B cell (primary cell): Measurements from ENCODE around the gene RAB3B. TPM values are rescaled to one million over a fixed set of nuclear protein-coding genes. Genes with fewer than 3 reads are reported as not detected.

ENCODE experiments used
- ATAC-seq: fragments of 200-7000 bp; cut with Tn5 transposase; one replicate; pipeline ENCODE4 v1.10.0; 2021; ENCODE audit warnings: low read depth, mild to moderate bottlenecking, moderate number of reproducible peaks, moderate library complexity
- CTCF ChIA-PET: fragments of 350-600 bp; sonication (Branson Sonifier 250); formaldehyde crosslinking; loops from one replicate; lab custom pipeline; 2021; ENCODE audit warnings: antibody characterized with exemption, inconsistent platforms; lab: Charles Lee
- POLR2A ChIA-PET: fragments of 350-600 bp; sonication (Branson Sonifier 250); formaldehyde crosslinking; loops from one replicate; lab custom pipeline; 2021; ENCODE audit warnings: antibody characterized with exemption; lab: Charles Lee
- DNase-seq: peaks from one replicate; pipeline ENCODE4 v3.0.0; 2013
- H2AFZ ChIP-seq: 2 replicates; pipeline ENCODE4 v1.6.1; 2012; ENCODE audit warnings: mild to moderate bottlenecking, low read depth, low read length; ENCODE audit not compliant: insufficient read depth, poor library complexity, severe bottlenecking
- H3K27ac ChIP-seq, 2 donors: 1 replicate in 1 of 2; 2 replicates in 1 of 2; pipeline ENCODE4 v1.5.1; 2012 to 2013; ENCODE audit warnings: low read length in 2 of 2, mild to moderate bottlenecking in 2 of 2, moderate library complexity in 1 of 2
- H3K27me3 ChIP-seq, 4 experiments: fragments of 200-600 bp in 1 of 4; sonication (generic) in 1 of 4; replicated peaks in 1 of 4; 1 replicate in 2 of 4; 2 replicates in 2 of 4; pipeline versions ENCODE4 v1.6.1 to v1.7.0; 2013 to 2016; ENCODE audit warnings: low read length in 3 of 4, mild to moderate bottlenecking in 2 of 4, mixed read lengths in 1 of 4, moderate library complexity in 1 of 4; ENCODE audit not compliant: insufficient read depth in 4 of 4, control insufficient read depth in 3 of 4; ENCODE audit errors: control extremely low read depth in 1 of 4
- H3K36me3 ChIP-seq, 2 experiments: replicated peaks in 1 of 2; 1 replicate in 1 of 2; 2 replicates in 1 of 2; pipeline versions ENCODE4 v1.6.1 to v1.7.1; 2013; ENCODE audit warnings: low read length in 1 of 2; ENCODE audit not compliant: insufficient read depth in 2 of 2, control insufficient read depth in 1 of 2; ENCODE audit errors: control extremely low read depth in 1 of 2, extremely low read depth in 1 of 2
- H3K4me1 ChIP-seq, 2 donors: fragments of 200-600 bp in 1 of 2; sonication (generic) in 1 of 2; 1 replicate in 1 of 2; 2 replicates in 1 of 2; pipeline versions ENCODE4 v1.5.1 to v1.6.1; 2013 to 2017; ENCODE audit warnings: low read length in 2 of 2; ENCODE audit not compliant: control insufficient read depth in 2 of 2, insufficient read depth in 2 of 2
- H3K4me2 ChIP-seq: replicated peaks from 2 replicates; pipeline ENCODE3; 2012; ENCODE audit warnings: mild to moderate bottlenecking, low read depth, low read length; ENCODE audit not compliant: poor library complexity, severe bottlenecking
- H3K4me3 ChIP-seq, 5 experiments: fragments of 200-600 bp in 1 of 5; sonication (generic) in 1 of 5; 1 replicate in 3 of 5; 2 replicates in 2 of 5; pipeline versions ENCODE4 v1.5.1 to v1.7.0; 2011 to 2016; ENCODE audit warnings: low read length in 4 of 5, mild to moderate bottlenecking in 4 of 5, low read depth in 2 of 5, control low read depth in 1 of 5, moderate library complexity in 1 of 5; ENCODE audit not compliant: insufficient read depth in 1 of 5; ENCODE audit errors: control extremely low read depth in 1 of 5, extremely low read depth in 1 of 5
- H3K79me2 ChIP-seq: fragments of 200-600 bp; sonication (generic); one replicate; pipeline ENCODE4 v1.6.0; 2016; ENCODE audit warnings: low read length; ENCODE audit not compliant: control insufficient read depth, insufficient read depth
- H3K9ac ChIP-seq: fragments of 200-600 bp; sonication (generic); 2 replicates; pipeline ENCODE4 v1.6.1; 2017; ENCODE audit warnings: mild to moderate bottlenecking, low read length, moderate library complexity
- H3K9me3 ChIP-seq, 3 donors: one replicate each; pipeline versions ENCODE4 v1.6.1 to v1.7.1; 2013; ENCODE audit warnings: low read length in 2 of 3; ENCODE audit not compliant: control insufficient read depth in 2 of 3, insufficient read depth in 1 of 3; ENCODE audit errors: control extremely low read depth in 1 of 3
- H4K20me1 ChIP-seq: 2 replicates; pipeline ENCODE4 v1.6.0; 2012; ENCODE audit warnings: mild to moderate bottlenecking, low read length; ENCODE audit not compliant: insufficient read depth, control insufficient read depth, poor library complexity, severe bottlenecking
- H3K27ac Mint-ChIP-seq: one replicate; pipeline ENCODE4 v1.8.0; 2021; ENCODE audit warnings: mixed read lengths
- H3K27me3 Mint-ChIP-seq: one replicate; pipeline ENCODE4 v1.8.0; 2021; ENCODE audit warnings: mixed read lengths
- H3K4me1 Mint-ChIP-seq: one replicate; pipeline ENCODE4 v1.8.0; 2021; ENCODE audit warnings: mixed read lengths
- H3K4me3 Mint-ChIP-seq: one replicate; pipeline ENCODE4 v1.8.0; 2021; ENCODE audit warnings: mixed read lengths
- H3K9me3 Mint-ChIP-seq: one replicate; pipeline ENCODE4 v1.8.0; 2022; ENCODE audit warnings: mixed read lengths; ENCODE audit not compliant: insufficient read depth
- EZH2 ChIP-seq: IDR thresholded peaks from 2 replicates; pipeline ENCODE4 v1.6.1; 2012; ENCODE audit warnings: borderline replicate concordance, low read depth, mild to moderate bottlenecking, moderate library complexity, low read length; ENCODE audit not compliant: insufficient read depth, poor library complexity, severe bottlenecking
- WGBS: methylation state at CpG from one replicate; pipeline ENCODE4 v1.1.5; 2013; ENCODE audit warnings: missing lambda C conversion rate; ENCODE audit not compliant: insufficient coverage; 5-methylcytosine and 5-hydroxymethylcytosine counted together
- intact Hi-C: fragments of 100-400 bp; cut with micrococcal nuclease; formaldehyde crosslinking; loops from one replicate; pipeline ENCODE4 v1.10.0; 2022
- polyA plus RNA-seq: library from polyadenylated mRNA; depleted of rRNA; stranded (reverse); fragments of >200 nt; gene quantifications from 2 replicates; pipeline ENCODE4 v1.2.3, GENCODE V29; 2012
- total RNA-seq, 2 donors: library from RNA; stranded (reverse); fragments of 120-200 nt in 1 of 2; gene quantifications; 1 replicate in 1 of 2; 2 replicates in 1 of 2; pipeline versions ENCODE4 v1.2.3 to v1.2.4, GENCODE V29; 2013 to 2022
- TF ChIP-seq, protein P1 (sequence below): fragments of 200-600 bp; IDR thresholded peaks from one replicate; pipeline ENCODE4 v1.8.0; 2022; ENCODE audit warnings: antibody characterized with exemption, mild to moderate bottlenecking

Gene RAB3B
- total and polyA plus RNA-seq, 2 donors (not counting 1 experiment from before 2014, with no cell fraction given), result 0.02 TPM; not detected in 1

- Histone ChIP-seq H3K4me2 (no peak overlapping the region), H4K20me1 (no peaks in the 10 kb centered on the region), H3K27ac (no peak overlapping the region), H3K9me3 (no peaks in the 10 kb centered on the region), H3K9ac (no peak overlapping the region), H3K4me3 (no peak overlapping the region), H2AFZ (no peak overlapping the region), H3K36me3 (no peaks in the 10 kb centered on the region), H3K4me1 (peaks cover 11 to 16% of the 10 kb centered on the region in 2 donors), H3K27me3 (peaks cover 0 to 7% (median 0%) of the 10 kb centered on the region in 4 experiments), H3K79me2 (no peaks in the 10 kb centered on the region)
- H3K27me3 Mint-ChIP-seq, result peaks cover 16% of the 10 kb centered on the region
- peaks cover 17% of the 10 kb centered on the region for H3K4me1 Mint-ChIP-seq
- TF ChIP-seq EZH2, result no peak
- TF ChIP-seq, protein P1, sequence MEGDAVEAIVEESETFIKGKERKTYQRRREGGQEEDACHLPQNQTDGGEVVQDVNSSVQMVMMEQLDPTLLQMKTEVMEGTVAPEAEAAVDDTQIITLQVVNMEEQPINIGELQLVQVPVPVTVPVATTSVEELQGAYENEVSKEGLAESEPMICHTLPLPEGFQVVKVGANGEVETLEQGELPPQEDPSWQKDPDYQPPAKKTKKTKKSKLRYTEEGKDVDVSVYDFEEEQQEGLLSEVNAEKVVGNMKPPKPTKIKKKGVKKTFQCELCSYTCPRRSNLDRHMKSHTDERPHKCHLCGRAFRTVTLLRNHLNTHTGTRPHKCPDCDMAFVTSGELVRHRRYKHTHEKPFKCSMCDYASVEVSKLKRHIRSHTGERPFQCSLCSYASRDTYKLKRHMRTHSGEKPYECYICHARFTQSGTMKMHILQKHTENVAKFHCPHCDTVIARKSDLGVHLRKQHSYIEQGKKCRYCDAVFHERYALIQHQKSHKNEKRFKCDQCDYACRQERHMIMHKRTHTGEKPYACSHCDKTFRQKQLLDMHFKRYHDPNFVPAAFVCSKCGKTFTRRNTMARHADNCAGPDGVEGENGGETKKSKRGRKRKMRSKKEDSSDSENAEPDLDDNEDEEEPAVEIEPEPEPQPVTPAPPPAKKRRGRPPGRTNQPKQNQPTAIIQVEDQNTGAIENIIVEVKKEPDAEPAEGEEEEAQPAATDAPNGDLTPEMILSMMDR, result no peak
- intact Hi-C loops, result no loop called here
- CTCF ChIA-PET, result interaction anchor here (0.6 to 1.4 kb wide), 2 partner anchors 10 to 59 kb away, joined by 3 to 4 read pairs; no protein-coding TSS in a partner anchor
- ATAC-seq (no peak), DNase-seq (no peak)
- 83% methylated on average over 1 of the region's 4 CpGs for WGBS
- H3K4me3 Mint-ChIP-seq, result no peak overlapping the region
- no peak overlapping the region for H3K27ac Mint-ChIP-seq
- H3K9me3 Mint-ChIP-seq, result no peaks in the 10 kb centered on the region
- POLR2A ChIA-PET, result no interaction called here
Measured at GRCh38 chr1:51955797-51956527, 34.5 kb downstream of the RAB3B start.

DNA sequence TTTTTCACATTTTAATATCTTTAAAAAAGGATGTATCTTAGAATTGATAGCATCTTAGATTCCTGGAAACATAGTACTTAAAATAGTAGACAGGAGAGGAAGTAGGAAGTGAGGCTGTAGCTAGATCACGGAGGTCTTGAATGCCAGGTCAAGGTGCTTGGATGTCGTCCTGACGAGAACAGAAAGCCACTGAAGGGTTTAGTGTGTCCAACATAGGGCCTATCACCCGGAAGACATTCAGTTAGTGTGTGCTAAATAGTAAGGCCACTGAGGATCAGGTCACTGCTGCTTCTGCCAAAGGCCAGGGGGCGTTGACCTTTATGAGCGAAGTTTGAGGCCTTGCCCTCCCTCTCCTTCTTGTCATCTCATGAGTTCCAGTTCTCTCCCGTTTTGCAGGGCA, 35.7 kb downstream of the RAB3B start:
- Histone ChIP-seq H3K4me1 (peaks cover 11 to 16% of the 10 kb centered on the region in 2 donors), H3K36me3 (no peaks in the 10 kb centered on the region), H3K9me3 (peaks cover 0 to 7% (median 2%) of the 10 kb centered on the region in 3 donors), H3K27ac (no peak overlapping the region), H2AFZ (no peak overlapping the region), H3K4me2 (no peak overlapping the region), H3K9ac (no peak overlapping the region), H3K27me3 (no peaks in the 10 kb centered on the region), H3K79me2 (no peaks in the 10 kb centered on the region), H4K20me1 (no peaks in the 10 kb centered on the region), H3K4me3 (no peak overlapping the region)
- ATAC-seq, result no peak
- H3K9me3 Mint-ChIP-seq, result peaks cover 4% of the 10 kb centered on the region
- H3K4me1 Mint-ChIP-seq, result peaks cover 17% of the 10 kb centered on the region
- intact Hi-C loops, result no loop called here
- POLR2A ChIA-PET, result no interaction called here
- no peak overlapping the region for H3K27ac Mint-ChIP-seq
- 95% methylated on average over 4 of the region's 7 CpGs for WGBS
- DNase-seq, result no peak
- H3K4me3 Mint-ChIP-seq, result no peak overlapping the region
- peaks cover 19% of the 10 kb centered on the region for H3K27me3 Mint-ChIP-seq
- TF ChIP-seq, protein P1, result no peak
- no peak for TF ChIP-seq EZH2
- CTCF ChIA-PET, result interaction anchor here (1.4 to 1.6 kb wide), 2 partner anchors 9 to 17 kb away, joined by 4 read pairs; no protein-coding TSS in a partner anchor
